Kidney (tissue), 14 donors: ENCODE data around the gene RPN1. TPM values are rescaled to one million over a fixed set of nuclear protein-coding genes. Genes with fewer than 3 reads are reported as not detected.

ENCODE experiments used
- DNase-seq, 5 donors: peaks; one replicate each; pipeline ENCODE4 v3.0.0-alpha.2; 2013 to 2020
- FAIRE-seq: peaks from 2 replicates; lab custom pipeline; 2012; peaks lifted over from hg19 to GRCh38; lab: Jason Lieb, UNC
- H3K27ac ChIP-seq, 2 donors: one replicate each; pipeline ENCODE4 v1.7.0; 2013; ENCODE audit warnings: low read depth in 2 of 2, low read length in 2 of 2, inconsistent platforms in 1 of 2
- H3K27me3 ChIP-seq: one replicate; pipeline ENCODE4 v1.7.1; 2013; ENCODE audit warnings: low read length, inconsistent platforms; ENCODE audit not compliant: control insufficient read depth, insufficient read depth
- H3K36me3 ChIP-seq, 3 donors: one replicate each; pipeline versions ENCODE4 v1.7.0 to v1.7.1; 2013; ENCODE audit warnings: low read length in 3 of 3, control low read depth in 1 of 3, inconsistent platforms in 1 of 3; ENCODE audit not compliant: insufficient read depth in 3 of 3, control insufficient read depth in 2 of 3
- H3K4me1 ChIP-seq, 3 donors: one replicate each; pipeline versions ENCODE4 v1.7.0 to v1.7.1; 2013; ENCODE audit warnings: low read length in 3 of 3, inconsistent platforms in 1 of 3, low read depth in 1 of 3; ENCODE audit not compliant: control insufficient read depth in 2 of 3, insufficient read depth in 2 of 3
- H3K4me3 ChIP-seq, 3 donors: one replicate each; pipeline versions ENCODE4 v1.7.0 to v1.8.1; 2013; ENCODE audit warnings: low read length in 3 of 3, control low read depth in 1 of 3, inconsistent platforms in 1 of 3
- H3K9ac ChIP-seq, 3 donors: one replicate each; pipeline versions ENCODE4 v1.7.0 to v1.7.1; 2013; ENCODE audit warnings: low read length in 3 of 3, control low read depth in 1 of 3, inconsistent platforms in 1 of 3
- H3K9me3 ChIP-seq, 3 donors: one replicate each; pipeline versions ENCODE4 v1.7.0 to v1.7.1; 2013; ENCODE audit warnings: low read length in 3 of 3, control low read depth in 1 of 3, inconsistent platforms in 1 of 3; ENCODE audit not compliant: control insufficient read depth in 2 of 3, insufficient read depth in 1 of 3
- CTCF ChIP-seq: IDR thresholded peaks from 3 replicates; pipeline ENCODE4 v1.5.1; 2012; ENCODE audit warnings: mild to moderate bottlenecking, moderate library complexity, borderline replicate concordance; ENCODE audit not compliant: insufficient read depth; ENCODE audit errors: extremely low read depth
- intact Hi-C: fragments of 100-400 bp; cut with DNase I; formaldehyde crosslinking; loops from one replicate; pipeline ENCODE4 v1.11.1; 2022
- polyA plus RNA-seq: library from polyadenylated mRNA; stranded (reverse); fragments of 350-450 nt; fragmentation: Illumina TruSeq; extraction: RNeasy Lipid Tissue Mini Kit (QIAGEN cat#74804); gene quantifications from one replicate; pipeline ENCODE4 v1.2.3, GENCODE V29; 2014; ENCODE audit warnings: low read depth, low replicate concordance; ENCODE audit not compliant: insufficient read depth
- total RNA-seq: library from RNA; stranded (reverse); fragmentation: NEBNext Ultra II Directional; extraction: Animal tissue kit (Norgen Biotek cat#: 25700); gene quantifications from one replicate; pipeline ENCODE4 v1.2.1, GENCODE V29; 2021
- donor health status: control.
- donor health status: control.
- donor health status: control.
- donor health status: control.
- donor health status: control.
- donor health status: DM: yes; HTN: yes; CAD: no.
- donor health status: Normal renal cell carcinoma (clear cell type).

RPN1 gene
- total and polyA plus RNA-seq, 2 donors from 2014 or later: 192 to 234 TPM

GRCh38 chr3:128603811-128604775 lies 46.5 kb downstream of the RPN1 start:
- Histone ChIP-seq H3K4me1 (peaks cover 0 to 10% (median 0%) of the 10 kb centered on the region in 3 donors), H3K27ac (peak overlapping the region in 1 of 2 donors; percentile 71), H3K9me3 (no peaks in the 10 kb centered on the region), H3K9ac (no peak overlapping the region), H3K27me3 (no peaks in the 10 kb centered on the region), H3K36me3 (no peaks in the 10 kb centered on the region), H3K4me3 (no peak overlapping the region)
- TF ChIP-seq CTCF: no peak
- intact Hi-C loops: no loop called here
- DNase-seq: no peak
- no peak for FAIRE-seq

GRCh38 chr3:128603313-128603712 lies 47.3 kb downstream of the RPN1 start:
- no peak overlapping the region for H3K9ac ChIP-seq
- H3K36me3 ChIP-seq: no peaks in the 10 kb centered on the region
- no peak for TF ChIP-seq CTCF
- DNase-seq (no peak), FAIRE-seq (no peak)
- H3K4me3 ChIP-seq: no peak overlapping the region
- no peaks in the 10 kb centered on the region for H3K27me3 ChIP-seq
- H3K9me3 ChIP-seq: no peaks in the 10 kb centered on the region
- peaks cover 0 to 10% (median 0%) of the 10 kb centered on the region in 3 donors for H3K4me1 ChIP-seq
- intact Hi-C loops: no loop called here
- no peak overlapping the region for H3K27ac ChIP-seq

GRCh38 chr3:128598884-128599664 lies 51.5 kb downstream of the RPN1 start:
- no peak for DNase-seq
- TF ChIP-seq CTCF: no peak

More at GRCh38 chr3:128598884-128599664, 51.5 kb downstream of the RPN1 start:
- no peaks in the 10 kb centered on the region for H3K36me3 ChIP-seq
- no peaks in the 10 kb centered on the region for H3K4me1 ChIP-seq
- no peaks in the 10 kb centered on the region for H3K9me3 ChIP-seq
- H3K27ac ChIP-seq: no peak overlapping the region
- H3K4me3 ChIP-seq: no peak overlapping the region
- intact Hi-C loops: no loop called here
- no peak overlapping the region for H3K9ac ChIP-seq
- FAIRE-seq: no peak
- no peaks in the 10 kb centered on the region for H3K27me3 ChIP-seq
